Suprapubic skin (tissue), 4 donors: ENCODE measurements around the gene NOS1AP.

ENCODE experiments used
- CTCF ChIP-seq, 2 donors: fragments of 200-600 bp in 1 of 2; fragments of 450-650 bp in 1 of 2; sonication (generic) in 1 of 2; IDR thresholded peaks; one replicate each; pipeline ENCODE4 v1.5.1; 2016 to 2019; ENCODE audit warnings: antibody characterized with exemption in 2 of 2, mild to moderate bottlenecking in 1 of 2, moderate library complexity in 1 of 2
- EP300 ChIP-seq: sonication (generic); formaldehyde crosslinking; IDR thresholded peaks from one replicate; pipeline ENCODE4 v1.6.1; 2017; ENCODE audit warnings: antibody characterized with exemption
- POLR2A ChIP-seq, 2 donors: fragments of 450-650 bp; IDR thresholded peaks; one replicate each; pipeline ENCODE4 v1.6.1; 2017; ENCODE audit warnings: antibody characterized with exemption in 2 of 2, mild to moderate bottlenecking in 2 of 2, moderate library complexity in 2 of 2
- POLR2AphosphoS5 ChIP-seq, 3 donors: sonication (generic); formaldehyde crosslinking; IDR thresholded peaks; one replicate each; pipeline ENCODE4 v1.6.1; 2017; ENCODE audit warnings: antibody characterized with exemption in 3 of 3

GRCh38 chr1:162023181-162023546, 46.3 kb upstream of the NOS1AP start:
- TF ChIP-seq POLR2A (IDR thresholded peaks at IDR 0.05) (no peak), CTCF (IDR thresholded peaks at IDR 0.05) (no peak), EP300 (no peak), POLR2AphosphoS5 (IDR thresholded peaks at IDR 0.05) (no peak)
